AG10803 (cell line): Measurements from ENCODE around the gene SPOCK1.

Experiments
- DNase-seq: peaks from one replicate; pipeline ENCODE4 v3.0.0; 2010; ENCODE audit warnings: low read depth
- H3K4me3 ChIP-seq: 2 replicates; pipeline ENCODE4 v1.5.1; 2011; ENCODE audit warnings: mild to moderate bottlenecking, low read length, control low read depth
- CTCF ChIP-seq: conservative IDR thresholded peaks from 2 replicates; pipeline ENCODE4 v1.5.1; 2011; ENCODE audit warnings: mild to moderate bottlenecking, low read length, control low read depth, inconsistent platforms

SPOCK1 gene

DNA sequence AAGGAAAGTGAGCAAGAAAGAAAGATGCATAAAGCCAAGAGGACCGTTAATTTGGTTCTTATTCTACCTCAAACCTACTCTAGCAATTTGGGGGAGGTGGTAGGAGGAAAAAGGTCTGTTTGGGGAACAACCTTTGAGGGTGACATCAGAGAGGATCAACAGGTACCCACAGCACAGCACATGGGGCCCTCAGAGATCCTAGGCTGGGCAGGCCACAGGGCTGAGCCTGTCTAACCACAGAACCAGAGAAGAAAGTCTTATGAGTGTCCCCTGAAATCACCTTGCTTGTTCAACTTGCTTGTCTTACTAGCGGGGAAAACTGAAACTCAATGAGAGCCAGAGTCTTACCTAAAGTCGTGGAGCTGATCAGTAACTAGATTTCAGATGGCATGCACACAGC lies 385.2 kb downstream of the SPOCK1 start:
- H3K4me3 ChIP-seq = no peak overlapping the region
- TF ChIP-seq CTCF = no peak
- no peak for DNase-seq

GRCh38 chr5:137113161-137113560 lies 386.0 kb downstream of the SPOCK1 start:
- no peak overlapping the region for H3K4me3 ChIP-seq
- TF ChIP-seq CTCF = no peak
- no peak for DNase-seq

DNA sequence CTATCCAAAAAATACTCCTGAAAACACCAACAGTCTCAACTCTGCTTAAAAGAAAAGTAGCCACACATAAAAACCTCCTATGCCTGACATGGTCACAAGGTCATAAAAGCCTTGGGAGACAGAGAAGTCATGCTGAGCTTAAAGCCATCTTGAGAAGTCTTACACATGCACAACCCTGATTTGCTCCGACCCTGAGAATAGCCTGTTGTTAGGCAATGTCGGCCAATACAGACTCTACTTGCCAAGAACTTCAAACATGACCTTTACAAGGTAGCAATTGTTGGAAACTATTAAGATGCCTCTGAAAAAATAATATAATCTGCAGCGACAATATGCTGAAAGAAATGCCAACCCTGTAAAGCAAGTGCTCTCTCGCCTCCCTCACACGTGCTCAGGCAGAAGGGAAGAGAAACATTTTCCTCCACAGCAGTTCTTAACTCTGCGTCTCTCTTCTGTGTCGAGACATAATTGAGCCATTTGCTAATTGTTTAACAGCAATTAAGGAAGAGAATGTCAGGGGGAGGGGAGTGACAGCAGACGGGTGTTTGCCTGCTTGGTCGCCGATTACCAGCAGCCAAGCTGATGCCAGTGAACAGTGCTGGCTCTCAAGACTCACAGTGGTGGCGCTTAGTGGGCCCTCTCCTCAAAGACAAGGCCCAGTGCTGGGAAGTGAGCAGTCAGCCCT lies 393.6 kb downstream of the SPOCK1 start:
- no peak for DNase-seq
- H3K4me3 ChIP-seq = no peak overlapping the region
- no peak for TF ChIP-seq CTCF

DNA sequence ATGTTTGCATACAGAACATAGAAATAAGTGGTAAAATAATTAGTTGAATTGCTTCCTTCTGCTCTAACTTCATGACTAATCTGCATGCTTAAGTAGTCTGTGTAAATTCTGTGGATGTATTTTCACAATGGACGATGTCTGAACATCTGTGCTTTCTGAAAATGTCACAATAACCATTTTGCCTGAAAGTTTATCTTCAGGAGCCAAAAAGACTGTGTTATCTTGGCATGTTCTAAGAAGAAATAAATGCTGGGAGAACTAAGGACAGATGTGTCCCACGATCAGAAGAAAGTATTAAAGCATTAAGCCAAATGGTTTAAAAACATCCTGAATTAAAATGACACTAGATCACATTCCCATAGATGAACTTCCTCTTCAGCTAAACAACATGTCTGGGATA lies 397.6 kb downstream of the SPOCK1 start:
- H3K4me3 ChIP-seq = no peak overlapping the region
- peak; percentile 81 for DNase-seq
- TF ChIP-seq CTCF = no peak

DNA sequence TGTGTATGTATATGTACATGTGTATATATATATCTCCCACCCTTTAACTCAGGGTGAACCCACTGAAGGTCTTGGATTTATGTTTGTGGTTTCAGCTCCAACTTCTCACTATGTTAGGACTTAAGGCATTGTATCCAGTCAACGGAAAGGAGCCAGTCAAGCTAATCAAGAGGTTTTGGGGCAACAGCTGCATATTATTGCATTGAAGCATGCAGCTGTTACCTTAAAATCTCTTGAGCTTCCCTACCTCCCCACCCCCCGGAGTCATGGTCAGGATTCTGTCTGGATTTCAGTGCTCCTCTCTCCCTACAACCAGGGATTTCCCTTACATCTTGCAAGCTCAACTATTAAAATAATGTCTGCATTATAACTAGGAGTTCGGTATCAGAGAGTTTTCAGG lies 399.5 kb downstream of the SPOCK1 start:
- no peak overlapping the region for H3K4me3 ChIP-seq
- TF ChIP-seq CTCF = no peak
- DNase-seq = no peak

DNA sequence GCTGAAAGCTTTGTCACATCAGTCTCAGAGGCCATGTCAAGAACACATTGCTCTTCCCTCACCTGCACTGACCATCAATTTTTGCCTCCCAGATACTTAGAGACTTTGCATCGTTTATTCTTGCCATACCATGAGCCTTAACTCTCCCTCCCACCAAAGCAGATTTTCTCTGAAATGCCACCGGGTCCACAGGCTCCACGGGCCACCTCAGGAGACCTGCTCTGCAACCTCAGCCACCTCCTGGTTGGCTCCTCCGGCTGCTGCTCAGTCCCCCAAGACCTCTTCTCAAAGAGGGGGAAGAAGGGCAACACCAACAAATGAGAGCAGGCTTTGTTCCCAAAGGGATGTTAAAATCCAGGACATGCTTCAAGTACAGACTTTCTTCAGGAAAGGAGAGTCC lies 400.5 kb downstream of the SPOCK1 start:
- TF ChIP-seq CTCF = no peak
- no peak for DNase-seq
- H3K4me3 ChIP-seq = no peak overlapping the region

- no peak overlapping the region for H3K4me3 ChIP-seq
- TF ChIP-seq CTCF = no peak
- no peak for DNase-seq
These were observed 400.9 kb downstream of the SPOCK1 start for GRCh38 chr5:137098238-137098637.
